Islet precursor cell (in vitro differentiated cells): ENCODE measurements around the gene DCAF12L1.
A peak's percentile ranks its signal among the peaks of the same experiment; 100 is the strongest.

Experiments
- DNase-seq: peaks from one replicate; pipeline ENCODE4 v3.0.0-alpha.2; 2018

DCAF12L1 gene

GRCh38 chrX:126552313-126553022 lies at the start of gene DCAF12L1:
Gene DCAF12L1 (minus strand): TSS chrX:126552814. CDS start chrX:126552608, 206 bp downstream.
- DNase-seq, result peak; percentile 61

- DNase-seq, result no peak
These were observed 28.3 kb upstream of the DCAF12L1 start for GRCh38 chrX:126580877-126581276.

GRCh38 chrX:126575911-126576310 lies 23.3 kb upstream of the DCAF12L1 start:
- no peak for DNase-seq

GRCh38 chrX:126557151-126557550 lies 4.5 kb upstream of the DCAF12L1 start:
- DNase-seq, result no peak

- no peak for DNase-seq
These were observed 795 bp downstream of the DCAF12L1 start for GRCh38 chrX:126551725-126552312.

- no peak for DNase-seq
These were observed 1.3 kb downstream of the DCAF12L1 start for GRCh38 chrX:126551306-126551705.

- DNase-seq, result no peak
These were observed 1.8 kb downstream of the DCAF12L1 start for GRCh38 chrX:126550816-126551215.

GRCh38 chrX:126509923-126510322 lies 42.7 kb downstream of the DCAF12L1 start:
- DNase-seq, result no peak
